A549 treated with GW870086 at 1 μM for 4 hours (cell line): ENCODE data around the gene ACAP1. TPM values are rescaled to one million over a fixed set of nuclear protein-coding genes. Genes with fewer than 3 reads are reported as not detected.

Experiments used
- total RNA-seq: library from RNA; stranded (reverse); fragments of 200-300 nt; extraction: Qiagen RNA extraction; gene quantifications from 5 replicates; pipeline ENCODE4 v1.2.3, GENCODE V29; 2022; ENCODE audit warnings: low read depth

ACAP1 gene, protein sequence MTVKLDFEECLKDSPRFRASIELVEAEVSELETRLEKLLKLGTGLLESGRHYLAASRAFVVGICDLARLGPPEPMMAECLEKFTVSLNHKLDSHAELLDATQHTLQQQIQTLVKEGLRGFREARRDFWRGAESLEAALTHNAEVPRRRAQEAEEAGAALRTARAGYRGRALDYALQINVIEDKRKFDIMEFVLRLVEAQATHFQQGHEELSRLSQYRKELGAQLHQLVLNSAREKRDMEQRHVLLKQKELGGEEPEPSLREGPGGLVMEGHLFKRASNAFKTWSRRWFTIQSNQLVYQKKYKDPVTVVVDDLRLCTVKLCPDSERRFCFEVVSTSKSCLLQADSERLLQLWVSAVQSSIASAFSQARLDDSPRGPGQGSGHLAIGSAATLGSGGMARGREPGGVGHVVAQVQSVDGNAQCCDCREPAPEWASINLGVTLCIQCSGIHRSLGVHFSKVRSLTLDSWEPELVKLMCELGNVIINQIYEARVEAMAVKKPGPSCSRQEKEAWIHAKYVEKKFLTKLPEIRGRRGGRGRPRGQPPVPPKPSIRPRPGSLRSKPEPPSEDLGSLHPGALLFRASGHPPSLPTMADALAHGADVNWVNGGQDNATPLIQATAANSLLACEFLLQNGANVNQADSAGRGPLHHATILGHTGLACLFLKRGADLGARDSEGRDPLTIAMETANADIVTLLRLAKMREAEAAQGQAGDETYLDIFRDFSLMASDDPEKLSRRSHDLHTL
- total RNA-seq = 1.7 to 5.4 TPM (median 3.1 TPM) in 5 replicates

DNA sequence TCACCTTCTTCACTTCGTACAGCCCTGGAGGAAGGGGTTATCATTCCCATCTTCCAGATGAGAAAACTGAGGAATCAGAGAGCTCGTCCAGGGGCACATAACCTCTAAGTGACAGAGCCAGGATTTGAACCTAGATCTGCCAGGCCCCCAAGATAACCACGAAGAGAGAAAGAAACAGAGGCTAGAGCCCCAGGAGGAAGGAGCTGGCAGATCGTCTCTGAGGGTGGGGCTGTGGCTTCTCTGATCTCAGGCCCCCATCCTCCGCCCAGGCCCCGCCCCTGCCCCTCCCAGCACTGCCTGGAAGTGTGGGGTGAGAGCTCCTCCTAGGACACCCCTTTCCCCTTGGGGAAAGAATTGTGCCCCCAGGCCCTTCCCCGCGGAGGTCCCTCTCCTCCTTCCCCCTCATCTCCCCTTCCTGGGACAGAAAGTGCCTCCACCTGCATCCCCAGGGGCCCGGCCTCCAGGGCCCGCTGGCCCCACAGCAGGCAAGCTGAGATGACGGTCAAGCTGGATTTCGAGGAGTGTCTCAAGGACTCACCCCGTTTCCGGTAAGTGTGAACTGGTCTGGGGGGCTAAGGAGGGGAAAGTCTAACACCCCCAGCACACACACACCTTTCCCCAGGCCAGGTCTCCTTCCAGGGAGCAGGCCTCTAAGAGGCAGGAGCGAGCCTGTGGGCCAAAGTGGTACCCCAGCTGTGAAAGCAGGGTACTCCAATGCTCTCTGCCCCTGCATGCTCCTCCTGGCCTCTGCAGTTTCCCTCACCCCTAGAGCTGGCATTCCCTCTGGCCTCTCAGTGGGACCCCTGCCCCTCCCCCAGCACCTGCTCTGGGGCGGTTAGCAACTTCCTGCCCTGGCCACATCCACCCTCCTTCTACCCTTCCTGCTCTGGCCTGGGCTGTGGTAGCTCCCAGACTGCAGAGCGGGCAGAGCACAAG lies at the start of gene ACAP1:
Gene ACAP1 (plus strand): TSS at position 290 of the 936 bp plus-strand sequence. CDS start 206 bp downstream, at position 496.

GRCh38 chr17:7294614-7295153 lies 41.6 kb upstream of the ACAP1 start, which contains the start of gene YBX2:
Gene YBX2 (minus strand): TSS chr17:7294639. CDS start chr17:7294500, 139 bp downstream.

DNA sequence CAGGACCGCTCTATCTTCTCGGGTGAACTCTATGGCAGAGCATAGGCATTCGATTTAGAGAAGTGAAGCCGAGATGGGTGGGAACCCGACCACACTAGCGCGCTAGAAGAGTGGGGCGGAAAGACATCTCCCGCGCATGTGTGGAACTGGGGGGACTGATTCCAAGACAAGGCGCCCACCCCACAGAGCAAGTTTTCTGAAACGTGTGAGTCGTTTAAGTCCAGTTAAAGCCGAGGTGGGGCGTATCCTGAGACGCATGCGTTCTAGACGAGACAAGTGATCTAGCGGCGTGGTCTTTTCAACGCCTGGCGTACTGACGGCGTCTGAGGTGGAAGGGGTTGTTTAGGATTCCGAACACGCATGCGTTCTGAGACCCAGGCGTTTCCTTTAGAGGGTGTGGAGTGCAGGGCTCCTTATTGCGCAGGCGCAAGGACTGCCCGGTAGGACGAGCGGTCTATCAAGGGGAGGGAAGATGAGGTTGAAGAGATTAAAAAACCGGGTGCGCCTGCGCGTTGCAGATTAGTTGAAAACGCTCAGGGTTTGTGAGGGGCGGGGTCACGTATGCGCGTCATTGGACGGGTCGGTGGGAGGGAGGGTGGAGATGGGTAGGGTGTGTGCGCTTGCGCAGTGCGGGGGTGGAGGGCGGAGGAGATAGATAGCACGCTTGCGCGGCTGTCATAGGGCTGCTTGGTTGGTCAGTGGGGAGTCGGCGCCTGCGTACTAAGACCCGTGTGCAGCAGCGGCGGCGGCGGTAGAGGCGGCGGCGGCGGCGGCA lies 29.2 kb upstream of the ACAP1 start, which contains the start of gene EIF5A:
Gene EIF5A (plus strand): TSS at position 718 of the 775 bp plus-strand sequence. CDS start 2,008 bp downstream, outside the sequence.

DNA sequence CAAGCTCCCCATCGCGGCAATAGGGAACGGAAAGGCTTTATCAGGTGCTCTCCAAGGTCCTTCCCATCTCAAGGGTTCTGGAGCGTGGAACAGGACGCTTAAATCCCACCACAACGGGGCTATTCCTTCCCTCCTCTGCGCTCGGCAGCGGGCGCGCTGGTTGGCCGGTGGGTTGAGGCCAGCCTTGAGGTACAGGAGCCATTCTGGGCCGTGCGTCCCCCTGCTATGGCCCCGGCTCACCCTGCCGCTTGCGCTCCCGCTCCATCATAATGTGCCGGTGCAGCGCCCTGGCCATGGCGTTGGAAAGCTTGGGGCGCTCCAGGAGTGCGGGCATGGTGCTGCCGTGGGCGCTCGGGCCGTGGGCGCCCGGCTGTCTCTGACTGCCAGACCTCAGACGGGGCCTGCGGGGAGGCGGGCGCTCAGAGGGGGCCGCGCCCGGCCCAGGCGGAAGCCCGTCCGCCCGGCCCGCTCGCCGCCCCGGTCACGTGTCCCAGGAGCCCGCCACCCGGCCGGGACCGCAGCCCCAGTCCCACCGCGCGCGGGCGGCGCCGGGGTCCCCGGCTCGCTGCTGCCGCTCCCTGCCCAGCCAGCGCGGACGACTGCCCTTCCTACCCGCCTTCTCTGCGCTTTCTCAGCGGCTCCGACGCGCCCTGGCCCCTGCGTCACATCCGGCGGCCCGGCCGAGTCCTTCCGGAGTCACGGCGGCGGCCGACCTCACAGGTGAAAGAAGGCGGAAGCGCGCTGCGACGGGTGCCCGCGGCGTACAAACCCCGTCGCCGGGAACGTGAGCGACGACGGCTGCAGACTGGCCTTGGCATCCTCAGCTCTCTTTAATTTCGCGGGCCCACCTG lies 21.4 kb upstream of the ACAP1 start, which contains the start of gene GPS2:
Gene GPS2 (minus strand): TSS at position 642 of the 851 bp plus-strand sequence. CDS start 308 bp downstream, at position 334.

DNA sequence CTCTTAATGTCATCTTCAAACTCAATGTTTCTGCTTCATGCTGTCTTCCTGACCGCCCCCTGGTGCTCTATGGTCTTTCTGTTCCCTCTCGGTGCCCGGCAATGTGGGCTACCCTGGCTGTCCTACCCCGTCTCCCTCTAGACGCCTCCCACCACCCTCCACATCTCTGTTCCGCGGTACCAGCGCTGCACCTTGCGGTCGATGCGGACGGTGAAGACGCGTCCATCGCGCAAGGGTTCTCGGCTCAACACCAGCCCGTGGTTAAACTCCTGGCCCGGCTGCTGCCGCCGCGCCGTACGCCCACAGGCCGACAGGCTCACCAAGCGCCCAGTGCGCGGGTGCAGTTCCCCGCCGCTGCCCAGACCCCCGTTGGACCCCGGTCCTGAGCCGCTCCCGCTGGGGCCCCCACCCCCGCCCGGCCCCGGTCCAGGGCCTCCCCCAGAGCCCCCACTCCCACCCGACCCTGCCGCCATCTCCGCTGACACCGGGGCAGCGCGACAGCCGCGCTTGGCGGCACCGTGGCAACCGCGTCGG lies 7.4 kb upstream of the ACAP1 start, which contains the start of gene NEURL4:
Gene NEURL4 (minus strand): TSS at position 496 of the 534 bp plus-strand sequence. CDS start 23 bp downstream, at position 473.

GRCh38 chr17:7351665-7352502 lies 15.6 kb downstream of the ACAP1 start, which contains the start of gene KCTD11:
Gene KCTD11 (plus strand): TSS chr17:7352162.

DNA sequence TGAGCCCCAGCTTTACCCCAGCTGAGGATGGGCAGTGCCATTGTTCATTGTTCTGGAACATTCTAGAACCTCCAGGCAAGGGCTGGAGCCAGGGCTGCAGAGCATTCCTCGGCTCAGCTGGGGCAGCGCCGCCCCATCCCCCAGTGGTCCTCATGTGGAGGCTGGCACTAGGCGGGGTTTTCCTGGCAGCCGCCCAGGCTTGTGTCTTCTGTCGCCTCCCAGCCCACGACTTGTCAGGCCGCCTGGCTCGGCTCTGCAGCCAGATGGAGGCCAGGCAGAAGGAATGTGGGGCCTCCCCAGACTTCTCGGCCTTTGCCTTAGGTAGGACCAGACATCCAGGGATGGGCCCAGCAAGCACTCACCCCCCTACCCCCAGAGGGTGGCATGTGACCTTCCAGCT lies 18.7 kb downstream of the ACAP1 start, which contains the start of gene TMEM95:
Gene TMEM95 (plus strand): TSS at position 104 of the 400 bp plus-strand sequence. CDS start 49 bp downstream, at position 153.

GRCh38 chr17:7380855-7381683 lies 44.7 kb downstream of the ACAP1 start, which contains the start of gene TNK1:
Gene TNK1 (plus strand): TSS chr17:7381089. CDS start chr17:7382927, 1,838 bp downstream.

DNA sequence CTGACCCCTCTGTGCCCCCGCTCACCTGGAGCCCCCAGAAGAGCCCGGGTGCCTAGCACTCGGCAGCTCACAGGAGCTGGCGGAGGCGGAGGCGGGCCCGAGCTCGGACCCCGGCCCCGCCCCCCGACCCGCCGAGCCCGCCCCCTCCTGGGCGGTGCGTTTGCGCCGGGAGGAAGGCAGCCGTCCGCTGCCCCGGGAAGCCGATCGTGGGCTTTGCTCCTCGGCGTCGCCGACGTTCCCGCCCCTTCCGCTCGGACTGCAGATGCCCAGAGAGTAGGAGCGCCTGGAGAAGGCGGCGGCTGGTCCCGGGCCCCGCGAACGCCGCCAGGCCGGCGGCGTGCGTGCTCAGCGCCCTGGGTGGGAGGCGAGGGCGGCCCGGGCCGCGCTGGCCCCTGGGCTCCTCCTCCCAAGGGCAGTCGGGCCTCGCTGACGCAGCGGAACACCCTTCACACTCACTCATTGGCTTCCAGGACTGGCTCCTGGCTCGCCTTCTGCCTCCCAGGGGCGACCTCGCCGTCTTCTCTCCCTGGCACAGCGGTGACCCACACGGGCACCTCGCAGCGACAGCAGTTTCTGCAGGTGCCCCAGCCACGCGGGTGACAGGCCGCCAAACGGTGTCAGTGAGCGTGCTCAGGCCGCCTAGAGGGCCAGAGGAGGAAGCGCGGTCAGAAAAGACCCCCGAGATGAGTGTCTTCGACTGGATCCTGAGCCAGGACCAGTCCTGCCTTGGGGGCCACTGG lies 58.3 kb downstream of the ACAP1 start, which contains the start of gene PLSCR3:
Gene PLSCR3 (minus strand): TSS at position 74 of the 740 bp plus-strand sequence. CDS start 415 bp downstream, outside the sequence.

Other genes with a start within 250 kb of the ACAP1 start
- gene ASGR2, start 221.7 kb upstream of the ACAP1 start, total RNA-seq = 0.10 to 0.35 TPM in 2 of 5 replicates, not detected in the others
- gene ASGR1, start 157.2 kb upstream of the ACAP1 start, total RNA-seq = 0.78 to 1.4 TPM (median 0.87 TPM) in 5 replicates
- gene DLG4, start 116.7 kb upstream of the ACAP1 start, total RNA-seq = 4.8 to 8.2 TPM (median 6.7 TPM) in 5 replicates
- gene ACADVL, start 116.6 kb upstream of the ACAP1 start, total RNA-seq = 328 to 426 TPM (median 419 TPM) in 5 replicates
- 31.8 to 38.4 TPM (median 37.3 TPM) in 5 replicates for gene DVL2, start 102.0 kb upstream of the ACAP1 start, total RNA-seq
- 80.8 to 113 TPM (median 94.7 TPM) in 5 replicates for gene PHF23, start 97.1 kb upstream of the ACAP1 start, total RNA-seq
- gene GABARAP, start 94.1 kb upstream of the ACAP1 start, total RNA-seq = 629 to 795 TPM (median 688 TPM) in 5 replicates
- gene CTDNEP1, start 84.8 kb upstream of the ACAP1 start, total RNA-seq = 209 to 247 TPM (median 236 TPM) in 5 replicates
- 124 to 134 TPM (median 126 TPM) in 5 replicates for gene ELP5, start 84.3 kb upstream of the ACAP1 start, total RNA-seq
- 1.7 to 2.5 TPM (median 2.1 TPM) in 5 replicates for gene CLDN7, start 74.1 kb upstream of the ACAP1 start, total RNA-seq
- 0.17 to 0.64 TPM (median 0.45 TPM) in 5 replicates for gene SLC2A4, start 54.8 kb upstream of the ACAP1 start, total RNA-seq
- gene YBX2, start 41.9 kb upstream of the ACAP1 start, total RNA-seq = 0.22 to 0.91 TPM (median 0.52 TPM) in 5 replicates
- 1,622 to 1,789 TPM (median 1,677 TPM) in 5 replicates for gene EIF5A, start 28.9 kb upstream of the ACAP1 start, total RNA-seq
- 84.7 to 101 TPM (median 95.3 TPM) in 5 replicates for gene GPS2, start 21.2 kb upstream of the ACAP1 start, total RNA-seq
- 25.3 to 31.6 TPM (median 30.1 TPM) in 5 replicates for gene NEURL4, start 7.2 kb upstream of the ACAP1 start, total RNA-seq
- gene KCTD11, start 15.6 kb downstream of the ACAP1 start, total RNA-seq = 9.4 to 13.4 TPM (median 10.7 TPM) in 5 replicates
- not detected in 5 replicates for gene TMEM95, start 18.6 kb downstream of the ACAP1 start, total RNA-seq
- gene TNK1, start 44.6 kb downstream of the ACAP1 start, total RNA-seq = 1.4 to 2.0 TPM (median 1.5 TPM) in 5 replicates
- 38.1 to 44.3 TPM (median 41.3 TPM) in 5 replicates for gene PLSCR3, start 58.0 kb downstream of the ACAP1 start, total RNA-seq
- 202 to 227 TPM (median 216 TPM) in 5 replicates for gene TMEM256, start 67.6 kb downstream of the ACAP1 start, total RNA-seq
- gene NLGN2, start 71.3 kb downstream of the ACAP1 start, total RNA-seq = 13.2 to 18.5 TPM (median 17.1 TPM) in 5 replicates
- gene SPEM1, start 83.8 kb downstream of the ACAP1 start, total RNA-seq = 0.14 TPM in 1 of 5 replicates, not detected in the others
- gene SPEM2, start 89.1 kb downstream of the ACAP1 start, total RNA-seq = 0.14 TPM in 1 of 5 replicates, not detected in the others
- not detected in 5 replicates for gene SPEM3, start 92.3 kb downstream of the ACAP1 start, total RNA-seq
- gene TMEM102, start 98.9 kb downstream of the ACAP1 start, total RNA-seq = 10.2 to 13.7 TPM (median 12.1 TPM) in 5 replicates
- gene FGF11, start 103.0 kb downstream of the ACAP1 start, total RNA-seq = 0.43 to 1.3 TPM (median 1.1 TPM) in 5 replicates
- 7.3 to 11.0 TPM (median 9.1 TPM) in 5 replicates for gene CHRNB1, start 108.5 kb downstream of the ACAP1 start, total RNA-seq
- 18.5 to 23.4 TPM (median 22.7 TPM) in 5 replicates for gene ZBTB4, start 143.1 kb downstream of the ACAP1 start, total RNA-seq
- not detected in 5 replicates for gene SLC35G6, start 144.9 kb downstream of the ACAP1 start, total RNA-seq
- 63.4 to 76.8 TPM (median 71.8 TPM) in 5 replicates for gene POLR2A, start 147.8 kb downstream of the ACAP1 start, total RNA-seq
- 9.1 to 12.2 TPM (median 10.8 TPM) in 5 replicates for gene TNFSF12, start 212.5 kb downstream of the ACAP1 start, total RNA-seq
- 0.37 to 1.1 TPM (median 0.87 TPM) in 5 replicates for gene TNFSF13, start 222.2 kb downstream of the ACAP1 start, total RNA-seq
- 85.2 to 101 TPM (median 93.8 TPM) in 5 replicates for gene SENP3, start 225.4 kb downstream of the ACAP1 start, total RNA-seq
- gene CD68, start 243.1 kb downstream of the ACAP1 start, total RNA-seq = 25.6 to 35.0 TPM (median 28.2 TPM) in 5 replicates
- 112 to 145 TPM (median 126 TPM) in 5 replicates for gene MPDU1, start 247.3 kb downstream of the ACAP1 start, total RNA-seq